Measurements from ENCODE around the gene TEX11.

- TF ChIP-seq TAF1 (IDR thresholded peaks at IDR 0.05; ENCODE audit: low read depth, low read length), result no peak
- no peak for TF ChIP-seq POLR2A (IDR thresholded peaks at IDR 0.05; ENCODE audit: low read depth, low read length)
- TF ChIP-seq POLR2AphosphoS5 (IDR thresholded peaks at IDR 0.05; ENCODE audit: low read depth, low read length), result no peak
Observed at GRCh38 chrX:70754169-70754848, 154.2 kb downstream of the TEX11 start.
